GM12878 (cell line): Measurements from ENCODE around the gene DYRK1B. TPM values are rescaled to one million over a fixed set of nuclear protein-coding genes. Genes with fewer than 3 reads are reported as not detected.
A peak's percentile ranks its signal among the peaks of the same experiment; 100 is the strongest.

Experiments used
- ATAC-seq: fragments of 200-7000 bp; cut with Tn5 transposase; 3 replicates; pipeline ENCODE4 v1.9.1; 2020; ENCODE audit warnings: mild to moderate bottlenecking, moderate library complexity
- BruUV-seq: library from RNA; stranded (reverse); fragments of 400-500 nt; replicated peaks from 2 replicates; lab custom pipeline; 2021; lab: Mats Ljungman, UMichigan
- CTCF ChIA-PET: fragments of 300-600 bp; sonication (Branson Sonifier 250); formaldehyde crosslinking; extraction: SDS; loops from one replicate; lab custom pipeline; 2021; ENCODE audit warnings: inconsistent platforms; lab: Yijun Ruan, JAX
- POLR2A ChIA-PET: fragments of 350-600 bp; formaldehyde crosslinking; extraction: SDS; loops from one replicate; lab custom pipeline; 2021; ENCODE audit warnings: inconsistent platforms; lab: Charles Lee
- RAD21 ChIA-PET: fragments of 300-600 bp; sonication (Branson Sonifier 250); formaldehyde crosslinking; loops from one replicate; lab custom pipeline; 2023; ENCODE audit warnings: antibody characterized with exemption; ENCODE audit not compliant: unreplicated experiment; lab: Charles Lee
- SMC1A ChIA-PET: fragments of 300-600 bp; sonication (Branson Sonifier 250); formaldehyde crosslinking; loops from one replicate; lab custom pipeline; 2023; ENCODE audit not compliant: unreplicated experiment, uncharacterized antibody; lab: Charles Lee
- DNase-seq: peaks from one replicate; pipeline ENCODE4 v3.0.0-alpha.2; 2011; ENCODE audit warnings: low read depth, low spot score
- FAIRE-seq: peaks from 3 replicates; lab custom pipeline; 2011; peaks lifted over from hg19 to GRCh38; lab: Jason Lieb, UNC
- H2AFZ ChIP-seq: 2 replicates; pipeline ENCODE4 v1.6.0; 2011; ENCODE audit warnings: low read depth, low read length, control low read depth; ENCODE audit not compliant: control insufficient read depth
- H3K27ac ChIP-seq: 2 replicates; pipeline ENCODE4 v1.5.1; 2011; ENCODE audit warnings: control low read depth; ENCODE audit not compliant: control insufficient read depth, insufficient read depth
- H3K27me3 ChIP-seq, 2 experiments: replicated peaks in 1 of 2; 2 replicates each; pipeline versions ENCODE4 v1.6.0 to v1.6.1; 2011; ENCODE audit warnings: low read length in 1 of 2; ENCODE audit not compliant: control insufficient read depth in 2 of 2, insufficient read depth in 2 of 2
- H3K36me3 ChIP-seq, 2 experiments: 2 replicates each; pipeline ENCODE4 v1.5.1; 2011; ENCODE audit warnings: low read length in 1 of 2; ENCODE audit not compliant: control insufficient read depth in 2 of 2, insufficient read depth in 2 of 2
- H3K4me1 ChIP-seq: 2 replicates; pipeline ENCODE4 v1.6.1; 2011; ENCODE audit warnings: mild to moderate bottlenecking, low read length, moderate library complexity, mixed read lengths; ENCODE audit not compliant: control insufficient read depth, insufficient read depth
- H3K4me2 ChIP-seq: 2 replicates; pipeline ENCODE4 v1.6.0; 2011; ENCODE audit warnings: control low read depth; ENCODE audit not compliant: control insufficient read depth, insufficient read depth
- H3K4me3 ChIP-seq: fragments of 200-600 bp; sonication (generic); 2 replicates; pipeline ENCODE4 v1.5.1; 2016
- H3K79me2 ChIP-seq: 2 replicates; pipeline ENCODE4 v1.6.0; 2011; ENCODE audit warnings: low read length; ENCODE audit not compliant: control insufficient read depth, insufficient read depth
- H3K9ac ChIP-seq: 2 replicates; pipeline ENCODE4 v1.8.0; 2011; ENCODE audit warnings: low read length, control low read depth, mixed read lengths; ENCODE audit not compliant: control insufficient read depth, insufficient read depth
- H3K9me3 ChIP-seq: replicated peaks from 3 replicates; pipeline ENCODE4 v1.5.1; 2011; ENCODE audit warnings: mild to moderate bottlenecking, low read length; ENCODE audit not compliant: control insufficient read depth, insufficient read depth
- H4K20me1 ChIP-seq: 2 replicates; pipeline ENCODE4 v1.6.0; 2011; ENCODE audit not compliant: control insufficient read depth, insufficient read depth
- BCLAF1 ChIP-seq: fragments of 450-650 bp; IDR thresholded peaks from 2 replicates; pipeline ENCODE4 v1.6.1; 2017; ENCODE audit warnings: antibody characterized with exemption, mild to moderate bottlenecking, moderate library complexity
- CEBPB ChIP-seq, 2 experiments: fragments of 150-350 bp in 1 of 2; IDR thresholded peaks; 2 replicates each; pipeline ENCODE4 v1.6.1; 2012 to 2014; ENCODE audit warnings: low read depth in 2 of 2, low read length in 2 of 2, borderline replicate concordance in 1 of 2, inconsistent platforms in 1 of 2
- ETV6 ChIP-seq, 2 experiments: fragments of 450-650 bp in 1 of 2; IDR thresholded peaks in 1 of 2; conservative IDR thresholded peaks in 1 of 2; 2 replicates each; pipeline ENCODE4 v1.6.1; 2014; ENCODE audit warnings: antibody characterized with exemption in 1 of 2, borderline replicate concordance in 1 of 2, low read depth in 1 of 2, mild to moderate bottlenecking in 1 of 2, moderate library complexity in 1 of 2
- MAX ChIP-seq: IDR thresholded peaks from 2 replicates; pipeline ENCODE4 v1.6.1; 2012; ENCODE audit warnings: low read depth, low read length, improper control_type of control experiment
- MXI1 ChIP-seq: fragments of 150-350 bp; IDR thresholded peaks from 2 replicates; pipeline ENCODE4 v1.6.1; 2011; ENCODE audit warnings: low read depth, mild to moderate bottlenecking, inconsistent platforms, low read length, improper control_type of control experiment
- NRF1 ChIP-seq: conservative IDR thresholded peaks from 2 replicates; pipeline ENCODE4 v1.6.1; 2011; ENCODE audit warnings: mild to moderate bottlenecking, low read depth, low read length, improper control_type of control experiment
- RELB ChIP-seq: fragments of 450-650 bp; IDR thresholded peaks from 2 replicates; pipeline ENCODE4 v1.6.1; 2017; ENCODE audit warnings: low read depth, mild to moderate bottlenecking, moderate library complexity
- SMAD5 ChIP-seq: IDR thresholded peaks from 2 replicates; pipeline ENCODE4 v1.6.1; 2016; ENCODE audit warnings: antibody characterized with exemption, low read depth
- SMC3 ChIP-seq: IDR thresholded peaks from 2 replicates; pipeline ENCODE4 v1.6.1; 2011; ENCODE audit warnings: low read length, improper control_type of control experiment, borderline replicate concordance
- SUPT20H ChIP-seq: IDR thresholded peaks from 2 replicates; pipeline ENCODE4 v1.6.1; 2011; ENCODE audit warnings: low read depth, mild to moderate bottlenecking, low read length, moderate library complexity, borderline replicate concordance; ENCODE audit not compliant: control insufficient read depth
- ZBTB40 ChIP-seq: fragments of 450-650 bp; IDR thresholded peaks from 2 replicates; pipeline ENCODE4 v1.6.1; 2016; ENCODE audit warnings: mild to moderate bottlenecking, moderate library complexity, borderline replicate concordance
- WGBS: methylation state at CpG from one replicate; pipeline ENCODE4 v1.1.6; 2016; ENCODE audit warnings: low lambda C conversion rate; ENCODE audit not compliant: insufficient replicate concordance, insufficient coverage; ENCODE audit errors: missing lambda C conversion rate; 5-methylcytosine and 5-hydroxymethylcytosine counted together
- in situ Hi-C: fragments of 300-500 bp; cut with MboI; formaldehyde crosslinking; loops from 9 replicates; pipeline ENCODE4 v1.14.3; 2018; ENCODE audit warnings: mixed read lengths
- intact Hi-C: fragments of 100-400 bp; cut with micrococcal nuclease; formaldehyde crosslinking; loops from one replicate; pipeline ENCODE4 v1.14.2; 2022; ENCODE audit not compliant: unreplicated experiment
- polyA plus RNA-seq, 11 experiments: library from polyadenylated mRNA; depleted of rRNA in 4 of 11; unstranded in 6 of 11; stranded (reverse) in 5 of 11; fragments of >200 nt; fragmentation: Nextera tagmentation in 4 of 11; fragmentation: Illumina TruSeq in 1 of 11; extraction: Ambion mirVana in 4 of 11; extraction: Trizol in 1 of 11; gene quantifications; 1 replicate in 1 of 11; 2 replicates in 10 of 11; pipeline versions ENCODE4 v1.2.1 to v1.2.3, GENCODE V29; 2011 to 2016; ENCODE audit warnings: inconsistent platforms in 2 of 11, missing spikeins in 2 of 11, low read depth in 1 of 11
- total RNA-seq, 4 experiments: library from RNA; depleted of rRNA in 3 of 4; stranded (reverse); fragments of >200 nt in 3 of 4; fragmentation: Illumina TruSeq in 1 of 4; extraction: Trizol in 1 of 4; gene quantifications; 2 replicates each; pipeline versions ENCODE4 v1.2.1 to v1.2.3, GENCODE V29; 2013 to 2021

The DYRK1B gene
- total and polyA plus RNA-seq, 10 of the 15 experiments (the other 5 are each of a cell fraction or from before 2014, with no cell fraction given): 0.07 to 10.2 (median 3.4) TPM; not detected in 1

GRCh38 chr19:39846678-39847486 is 12.9 kb upstream of the DYRK1B start:
- ChIA-PET SMC1A (interaction anchor here (0.8 to 8.8 kb wide), 7 partner anchors 13 to 294 kb away, joined by 3 to 309 read pairs (median 32); partner anchors contain the start of genes DYRK1B and PSMC4), CTCF (interaction anchor here (0.8 to 9.1 kb wide), 13 partner anchors 9 to 319 kb away, joined by 3 to 466 read pairs (median 5); partner anchors contain the start of gene PSMC4), POLR2A (interaction anchor here (0.5 to 5.1 kb wide), 11 partner anchors 13 to 1456 kb away, joined by 3 to 34 read pairs (median 4); partner anchors contain the start of genes DYRK1B and PSMC4), RAD21 (interaction anchor here (0.7 to 8.0 kb wide), 8 partner anchors 13 to 295 kb away, joined by 3 to 271 read pairs (median 15); partner anchors contain the start of genes DYRK1B and PSMC4)
- H3K36me3 ChIP-seq: no peaks in the 10 kb centered on the region
- no peaks in the 10 kb centered on the region for H3K27me3 ChIP-seq
- no peak for DNase-seq
- WGBS: 50% methylated on average over 12 of the region's 12 CpGs
- FAIRE-seq: no peak
- H3K9ac ChIP-seq: peak overlapping the region; percentile 96
- no peaks in the 10 kb centered on the region; the same call in 1 of the 2 replicates for H4K20me1 ChIP-seq
- no peak for ATAC-seq
- peak overlapping the region; percentile 99 for H3K4me2 ChIP-seq
- TSS peak; percentile 98 for BruUV-seq
- peak overlapping the region; percentile 52 for H3K4me3 ChIP-seq
- H2AFZ ChIP-seq: peak overlapping the region; percentile 94
- intact Hi-C loops: loop anchor here (2.0 kb wide), 1 partner anchor 296 kb away; no protein-coding TSS in a partner anchor
- peak overlapping the region; percentile 81 for H3K27ac ChIP-seq
- no peaks in the 10 kb centered on the region for H3K9me3 ChIP-seq
- in situ Hi-C loops: no loop called here
- peaks cover 47% of the 10 kb centered on the region for H3K79me2 ChIP-seq
- H3K4me1 ChIP-seq: peaks cover 13% of the 10 kb centered on the region
- TF ChIP-seq NRF1: no peak
- no peak for TF ChIP-seq CEBPB (IDR thresholded peaks at IDR 0.05; ENCODE audit: borderline replicate concordance in 1 of 2, low read depth in 2 of 2, low read length in 2 of 2)
- no peak for TF ChIP-seq SMC3
- TF ChIP-seq MAX: no peak
- TF ChIP-seq RELB: 0 out of 2 replicates have a peak, but pooled peaks have one; percentile 35
- TF ChIP-seq BCLAF1: no peak
- TF ChIP-seq SUPT20H: no peak
- TF ChIP-seq ETV6 (conservative IDR thresholded peaks at IDR 0.05 in 1 of 2, IDR thresholded peaks at IDR 0.05 in 1 of 2; ENCODE audit: borderline replicate concordance in 1 of 2, low read depth in 1 of 2): no peak
- 0 out of 2 replicates have a peak, but pooled peaks have one; percentile 6 for TF ChIP-seq ZBTB40
- no peak for TF ChIP-seq MXI1
- TF ChIP-seq SMAD5: peak; percentile 8; the same call in 1 of the 2 replicates
